WTC11 (cell line): ENCODE data around the gene ATG14.

Experiments used
- CREB1 ChIP-seq: sonication (generic); formaldehyde crosslinking; IDR thresholded peaks from 2 replicates; pipeline ENCODE4 v1.8.0; 2023; ENCODE audit warnings: mild to moderate bottlenecking, missing genetic modification reagents
- CTCF ChIP-seq: fragments of 200-600 bp; IDR thresholded peaks from 2 replicates; pipeline ENCODE4 v1.8.0; 2022; ENCODE audit warnings: antibody characterized with exemption
- ETV6 ChIP-seq: sonication (generic); formaldehyde crosslinking; IDR thresholded peaks from 2 replicates; pipeline ENCODE4 v1.8.1; 2022; ENCODE audit warnings: mild to moderate bottlenecking, missing genetic modification reagents
- JUN ChIP-seq: sonication (generic); formaldehyde crosslinking; IDR thresholded peaks from 2 replicates; pipeline ENCODE4 v1.8.0; 2023; ENCODE audit warnings: mild to moderate bottlenecking, missing genetic modification reagents
- SMAD4 ChIP-seq: sonication (generic); formaldehyde crosslinking; IDR thresholded peaks from 2 replicates; pipeline ENCODE4 v1.8.0; 2022; ENCODE audit warnings: mild to moderate bottlenecking, missing genetic modification reagents
- SOX15 ChIP-seq: fragments of 250-450 bp; sonication (Bioruptor Pico); IDR thresholded peaks from 2 replicates; pipeline ENCODE4 v1.9.0; 2021; ENCODE audit warnings: mild to moderate bottlenecking
- ZNF232 ChIP-seq: sonication (generic); formaldehyde crosslinking; IDR thresholded peaks from 2 replicates; pipeline ENCODE4 v1.8.0; 2022; ENCODE audit warnings: mild to moderate bottlenecking, missing genetic modification reagents

GRCh38 chr14:55454264-55455002 lies 42.8 kb upstream of the ATG14 start:
- TF ChIP-seq SMAD4 (CRISPR knock-in tag) (no peak), SOX15 (CRISPR knock-in tag) (no peak), CREB1 (CRISPR knock-in tag) (no peak), JUN (CRISPR knock-in tag) (no peak), CTCF (no peak), ZNF232 (no peak), ETV6 (CRISPR knock-in tag) (no peak)
